HepG2 (cell line): ENCODE measurements around the gene PSRC1. TPM values are rescaled to one million over a fixed set of nuclear protein-coding genes. Genes with fewer than 3 reads are reported as not detected.

Source experiments
- ARNT2 ChIP-seq: sonication (generic); formaldehyde crosslinking; IDR thresholded peaks from 2 replicates; pipeline ENCODE4 v1.8.0; 2022; ENCODE audit warnings: mild to moderate bottlenecking, low read depth, missing genetic modification reagents, moderate library complexity
- BCL6 ChIP-seq: IDR thresholded peaks from 2 replicates; pipeline ENCODE4 v1.6.1; 2016; ENCODE audit warnings: missing genetic modification reagents, missing compliant biosample characterization
- CBX1 ChIP-seq: IDR thresholded peaks from one replicate; pipeline ENCODE4 v1.6.1; 2016; ENCODE audit warnings: antibody characterized with exemption, low read depth
- CERS6 ChIP-seq: sonication (generic); formaldehyde crosslinking; IDR thresholded peaks from 2 replicates; pipeline ENCODE4 v1.5.0; 2020; ENCODE audit warnings: missing genetic modification reagents
- FUBP1 ChIP-seq: sonication (generic); formaldehyde crosslinking; IDR thresholded peaks from 2 replicates; pipeline ENCODE4 v1.5.1; 2020; ENCODE audit warnings: missing genetic modification reagents, mild to moderate bottlenecking, borderline replicate concordance
- HNRNPK ChIP-seq: fragments of 200-400 bp; formaldehyde crosslinking; IDR thresholded peaks from 2 replicates; pipeline ENCODE4 v1.6.1; 2018; ENCODE audit warnings: low read length, low read depth, moderate library complexity, mild to moderate bottlenecking; ENCODE audit not compliant: poor library complexity, severe bottlenecking
- MXD4 ChIP-seq: IDR thresholded peaks from 2 replicates; pipeline ENCODE4 v1.6.1; 2016; ENCODE audit warnings: mild to moderate bottlenecking, missing biosample characterization, missing genetic modification reagents
- MYPOP ChIP-seq: sonication (generic); formaldehyde crosslinking; IDR thresholded peaks from 2 replicates; pipeline ENCODE4 v1.8.1; 2023; ENCODE audit warnings: mild to moderate bottlenecking, moderate library complexity, missing genetic modification reagents
- NAIF1 ChIP-seq: sonication (generic); formaldehyde crosslinking; IDR thresholded peaks from 2 replicates; pipeline ENCODE4 v1.5.0; 2020; ENCODE audit warnings: mild to moderate bottlenecking, missing genetic modification reagents, borderline replicate concordance
- NPAS2 ChIP-seq: sonication (generic); formaldehyde crosslinking; IDR thresholded peaks from 2 replicates; pipeline ENCODE4 v1.8.0; 2022; ENCODE audit warnings: mild to moderate bottlenecking, missing genetic modification reagents, borderline replicate concordance
- POLR2A ChIP-seq, 2 experiments: IDR thresholded peaks; 2 replicates each; pipeline ENCODE4 v1.6.1; 2011; ENCODE audit warnings: low read depth in 2 of 2, low read length in 2 of 2, mild to moderate bottlenecking in 1 of 2, moderate library complexity in 1 of 2; ENCODE audit not compliant: insufficient read depth in 1 of 2
- PRDM10 ChIP-seq: sonication (generic); formaldehyde crosslinking; IDR thresholded peaks from 2 replicates; pipeline ENCODE4 v1.4.0; 2020; ENCODE audit warnings: low read depth, missing genetic modification reagents
- ZNF34 ChIP-seq: sonication (generic); formaldehyde crosslinking; IDR thresholded peaks from 2 replicates; pipeline ENCODE4 v1.4.0; 2020; ENCODE audit warnings: mild to moderate bottlenecking, missing genetic modification reagents, borderline replicate concordance
- ZNF44 ChIP-seq: sonication (generic); formaldehyde crosslinking; IDR thresholded peaks from 2 replicates; pipeline ENCODE4 v1.5.1; 2020; ENCODE audit warnings: mild to moderate bottlenecking, missing genetic modification reagents
- ZNF530 ChIP-seq: sonication (generic); formaldehyde crosslinking; IDR thresholded peaks from 2 replicates; pipeline ENCODE4 v1.5.0; 2020; ENCODE audit warnings: low read depth, mild to moderate bottlenecking, missing genetic modification reagents
- ZNF549 ChIP-seq: sonication (generic); formaldehyde crosslinking; IDR thresholded peaks from 2 replicates; pipeline ENCODE4 v1.5.0; 2020; ENCODE audit warnings: missing genetic modification reagents
- ZNF841 ChIP-seq: sonication (generic); formaldehyde crosslinking; IDR thresholded peaks from 2 replicates; pipeline ENCODE4 v1.8.1; 2023; ENCODE audit warnings: missing genetic modification reagents, borderline replicate concordance
- polyA plus RNA-seq, 8 experiments: library from polyadenylated mRNA; depleted of rRNA in 3 of 8; stranded (reverse) in 7 of 8; unstranded in 1 of 8; fragments of >200 nt; fragmentation: Illumina TruSeq in 4 of 8; extraction: Trizol in 4 of 8; gene quantifications; 2 replicates each; pipeline versions ENCODE4 v1.2.1 to v1.2.3, GENCODE V29; 2011 to 2016; ENCODE audit warnings: low read depth in 4 of 8, missing spikeins in 1 of 8, mixed read lengths in 1 of 8; ENCODE audit not compliant: insufficient read depth in 1 of 8
- total RNA-seq, 5 experiments: library from RNA; depleted of rRNA; stranded (reverse); fragments of >200 nt; fragmentation: Illumina TruSeq; extraction: Trizol; gene quantifications; 2 replicates each; pipeline ENCODE4 v1.2.3, GENCODE V29; 2016; ENCODE audit warnings: low read depth in 1 of 5

Gene PSRC1
- total and polyA plus RNA-seq, 2 of the 13 experiments (the other 11 are each of a cell fraction or from before 2014, with no cell fraction given) = 28.6 to 30.3 TPM

GRCh38 chr1:109253803-109254620 is 28.9 kb downstream of the PSRC1 start (continued):
- TF ChIP-seq ARNT2 (CRISPR knock-in tag) = no peak
- TF ChIP-seq CERS6 (CRISPR knock-in tag) = no peak
- no peak for TF ChIP-seq MYPOP (CRISPR knock-in tag)
- no peak for TF ChIP-seq ZNF549
- TF ChIP-seq POLR2A (IDR thresholded peaks at IDR 0.05; ENCODE audit: insufficient read depth in 1 of 2, low read depth in 2 of 2, low read length in 2 of 2) = no peak
- TF ChIP-seq ZNF34 (CRISPR knock-in tag) = no peak
- TF ChIP-seq NAIF1 = no peak
- TF ChIP-seq PRDM10 = no peak
- TF ChIP-seq MXD4 (CRISPR knock-in tag) = no peak
- TF ChIP-seq ZNF841 = no peak
- no peak for TF ChIP-seq FUBP1 (CRISPR knock-in tag)
- no peak for TF ChIP-seq HNRNPK
- TF ChIP-seq CBX1 = no peak
- no peak for TF ChIP-seq ZNF530 (CRISPR knock-in tag)
- no peak for TF ChIP-seq BCL6 (CRISPR knock-in tag)
- TF ChIP-seq NPAS2 (CRISPR knock-in tag) = no peak
- TF ChIP-seq ZNF44 (CRISPR knock-in tag) = no peak
